NOMO-1 (cell line): ENCODE results near the gene AP1G2.
A peak's percentile ranks its signal among the peaks of the same experiment; 100 is the strongest.

Experiments used
- DNase-seq, 2 experiments: peaks; one replicate each; lab custom pipeline; 2025; ENCODE audit not compliant: unreplicated experiment in 2 of 2; lab: John Stamatoyannopoulos, UW

The AP1G2 gene

GRCh38 chr14:23559010-23559925 lies 8.3 kb downstream of the AP1G2 start:
- DNase-seq: peak; percentile 32 to 37

- no peak for DNase-seq
Measured at GRCh38 chr14:23558346-23559009, 9.1 kb downstream of the AP1G2 start.

GRCh38 chr14:23557946-23558345 lies 9.6 kb downstream of the AP1G2 start:
- DNase-seq: no peak

- no peak for DNase-seq
Measured at GRCh38 chr14:23557521-23557920, 10.1 kb downstream of the AP1G2 start.

- peak; percentile 12 to 22 for DNase-seq
Measured at GRCh38 chr14:23556700-23557440, 10.7 kb downstream of the AP1G2 start.

GRCh38 chr14:23555882-23556699 lies 11.5 kb downstream of the AP1G2 start, which contains the start of gene THTPA:
TSS of gene THTPA (plus strand) at chr14:23556271. CDS start at chr14:23556758, 487 bp downstream.
- DNase-seq: peak; percentile 84 to 85

- no peak for DNase-seq
Measured at GRCh38 chr14:23555533-23555881, 12.1 kb downstream of the AP1G2 start.

- peak; percentile 53 to 57 for DNase-seq
Measured at GRCh38 chr14:23551266-23552028, 16.1 kb downstream of the AP1G2 start, which contains the start of gene ZFHX2. TSS of gene ZFHX2 (minus strand) at chr14:23551765. CDS start at chr14:23535325, 16,440 bp downstream.

GRCh38 chr14:23550812-23551265 lies 16.8 kb downstream of the AP1G2 start:
- DNase-seq: no peak

GRCh38 chr14:23550131-23550811 lies 17.3 kb downstream of the AP1G2 start:
- no peak for DNase-seq

GRCh38 chr14:23548351-23549318 lies 19.0 kb downstream of the AP1G2 start:
- no peak for DNase-seq

- no peak for DNase-seq
Measured at GRCh38 chr14:23547924-23548323, 19.7 kb downstream of the AP1G2 start.

GRCh38 chr14:23546450-23547035 lies 21.0 kb downstream of the AP1G2 start:
- no peak for DNase-seq

GRCh38 chr14:23545740-23546365 lies 21.7 kb downstream of the AP1G2 start:
- no peak for DNase-seq

GRCh38 chr14:23544511-23545447 lies 22.8 kb downstream of the AP1G2 start:
- DNase-seq: no peak

GRCh38 chr14:23543403-23543802 lies 24.2 kb downstream of the AP1G2 start:
- no peak for DNase-seq
